HG03565 (cell line): ENCODE results near the gene SPDEF.

ENCODE experiments used
- ATAC-seq: cut with Tn5 transposase; IDR thresholded peaks from one replicate; pipeline ENCODE4 v1.9.1; 2021; ENCODE audit warnings: mild to moderate bottlenecking, moderate library complexity; ENCODE audit not compliant: unreplicated experiment

SPDEF gene

GRCh38 chr6:34490390-34491090 is 65.6 kb downstream of the SPDEF start:
- no peak for ATAC-seq

- ATAC-seq, result no peak
Measured at GRCh38 chr6:34489207-34489805, 66.8 kb downstream of the SPDEF start.
